ENCODE results near the gene KCTD7. TPM values are rescaled to one million over a fixed set of nuclear protein-coding genes. Genes with fewer than 3 reads are reported as not detected.
"Not testable (repeated sequence)": the region's sequence is repeated elsewhere in the genome, so short reads cannot be mapped to it uniquely, and the experiment has no call there.

The KCTD7 gene
- total RNA-seq, 1 experiment from 2014 or later, result 5.1 TPM

GRCh38 chr7:66668677-66669076 lies 40.0 kb downstream of the KCTD7 start:
- in situ Hi-C loops (cut with HindIII; ENCODE audit: low pct_unique_long_range_greater_than_20kb, low sequenced_read_pairs), result no loop called here
- DNase-seq (ENCODE audit: low read depth), result no peak

GRCh38 chr7:66669088-66669487 lies 40.4 kb downstream of the KCTD7 start:
- no peak for DNase-seq (ENCODE audit: low read depth)
- in situ Hi-C loops (cut with HindIII; ENCODE audit: low pct_unique_long_range_greater_than_20kb, low sequenced_read_pairs), result no loop called here

- DNase-seq (ENCODE audit: low read depth), result no peak
- in situ Hi-C loops (cut with HindIII; ENCODE audit: low pct_unique_long_range_greater_than_20kb, low sequenced_read_pairs), result no loop called here
These were observed 40.8 kb downstream of the KCTD7 start for GRCh38 chr7:66669496-66669895.

GRCh38 chr7:66671034-66671433 lies 42.4 kb downstream of the KCTD7 start:
- in situ Hi-C loops (cut with HindIII; ENCODE audit: low pct_unique_long_range_greater_than_20kb, low sequenced_read_pairs), result no loop called here
- DNase-seq (ENCODE audit: low read depth), result no peak

GRCh38 chr7:66671486-66671885 lies 42.8 kb downstream of the KCTD7 start:
- in situ Hi-C loops (cut with HindIII; ENCODE audit: low pct_unique_long_range_greater_than_20kb, low sequenced_read_pairs), result not testable (repeated sequence)

GRCh38 chr7:66672432-66673123 lies 43.9 kb downstream of the KCTD7 start:
- in situ Hi-C loops (cut with HindIII; ENCODE audit: low pct_unique_long_range_greater_than_20kb, low sequenced_read_pairs); DNase-seq (ENCODE audit: low read depth): not testable (repeated sequence)

More at GRCh38 chr7:66671486-66671885, 42.8 kb downstream of the KCTD7 start:
- not testable (repeated sequence) for DNase-seq (ENCODE audit: low read depth)

- in situ Hi-C loops (cut with HindIII; ENCODE audit: low pct_unique_long_range_greater_than_20kb, low sequenced_read_pairs), result not testable (repeated sequence)
- peak; percentile 56 for DNase-seq (ENCODE audit: low read depth)
These were observed 44.5 kb downstream of the KCTD7 start for GRCh38 chr7:66673124-66673640.

GRCh38 chr7:66679633-66680244 lies 51.1 kb downstream of the KCTD7 start:
- in situ Hi-C loops (cut with HindIII; ENCODE audit: low pct_unique_long_range_greater_than_20kb, low sequenced_read_pairs), result no loop called here
- no peak for DNase-seq (ENCODE audit: low read depth)

GRCh38 chr7:66681491-66682349 lies 53.0 kb downstream of the KCTD7 start:
- in situ Hi-C loops (cut with HindIII; ENCODE audit: low pct_unique_long_range_greater_than_20kb, low sequenced_read_pairs), result no loop called here
- peak; percentile 93 for DNase-seq (ENCODE audit: low read depth)

GRCh38 chr7:66682350-66683093 lies 53.8 kb downstream of the KCTD7 start:
- no peak for DNase-seq (ENCODE audit: low read depth)
- in situ Hi-C loops (cut with HindIII; ENCODE audit: low pct_unique_long_range_greater_than_20kb, low sequenced_read_pairs), result no loop called here

- in situ Hi-C loops (cut with HindIII; ENCODE audit: low pct_unique_long_range_greater_than_20kb, low sequenced_read_pairs); DNase-seq (ENCODE audit: low read depth): not testable (repeated sequence)
These were observed 54.6 kb downstream of the KCTD7 start for GRCh38 chr7:66683094-66683769.

- in situ Hi-C loops (cut with HindIII; ENCODE audit: low pct_unique_long_range_greater_than_20kb, low sequenced_read_pairs), result no loop called here
- no peak for DNase-seq (ENCODE audit: low read depth)
These were observed 55.1 kb downstream of the KCTD7 start for GRCh38 chr7:66683770-66684123.

GRCh38 chr7:66685663-66686062 lies 57.0 kb downstream of the KCTD7 start:
- in situ Hi-C loops (cut with HindIII; ENCODE audit: low pct_unique_long_range_greater_than_20kb, low sequenced_read_pairs); DNase-seq (ENCODE audit: low read depth): not testable (repeated sequence)

GRCh38 chr7:66687186-66687585 lies 58.5 kb downstream of the KCTD7 start:
- in situ Hi-C loops (cut with HindIII; ENCODE audit: low pct_unique_long_range_greater_than_20kb, low sequenced_read_pairs), result no loop called here
- no peak for DNase-seq (ENCODE audit: low read depth)

GRCh38 chr7:66687672-66688071 lies 59.0 kb downstream of the KCTD7 start:
- in situ Hi-C loops (cut with HindIII; ENCODE audit: low pct_unique_long_range_greater_than_20kb, low sequenced_read_pairs); DNase-seq (ENCODE audit: low read depth): not testable (repeated sequence)

GRCh38 chr7:66689081-66689480 lies 60.4 kb downstream of the KCTD7 start:
- DNase-seq (ENCODE audit: low read depth), result no peak
- in situ Hi-C loops (cut with HindIII; ENCODE audit: low pct_unique_long_range_greater_than_20kb, low sequenced_read_pairs), result no loop called here

- in situ Hi-C loops (cut with HindIII; ENCODE audit: low pct_unique_long_range_greater_than_20kb, low sequenced_read_pairs), result no loop called here
- DNase-seq (ENCODE audit: low read depth), result no peak
These were observed 64.7 kb downstream of the KCTD7 start for GRCh38 chr7:66693331-66693730.
